Cortex of kidney (tissue), 1 donor: ENCODE data around the gene WASHC1.
"Not testable (repeated sequence)": the region's sequence is repeated elsewhere in the genome, so short reads cannot be mapped to it uniquely, and the experiment has no call there.

Experiments used
- DNase-seq: peaks from one replicate; lab custom pipeline; 2025; lab: John Stamatoyannopoulos, UW

WASHC1 gene, protein sequence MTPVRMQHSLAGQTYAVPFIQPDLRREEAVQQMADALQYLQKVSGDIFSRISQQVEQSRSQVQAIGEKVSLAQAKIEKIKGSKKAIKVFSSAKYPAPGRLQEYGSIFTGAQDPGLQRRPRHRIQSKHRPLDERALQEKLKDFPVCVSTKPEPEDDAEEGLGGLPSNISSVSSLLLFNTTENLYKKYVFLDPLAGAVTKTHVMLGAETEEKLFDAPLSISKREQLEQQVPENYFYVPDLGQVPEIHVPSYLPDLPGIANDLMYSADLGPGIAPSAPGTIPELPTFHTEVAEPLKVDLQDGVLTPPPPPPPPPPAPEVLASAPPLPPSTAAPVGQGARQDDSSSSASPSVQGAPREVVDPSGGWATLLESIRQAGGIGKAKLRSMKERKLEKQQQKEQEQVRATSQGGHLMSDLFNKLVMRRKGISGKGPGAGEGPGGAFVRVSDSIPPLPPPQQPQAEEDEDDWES

DNA sequence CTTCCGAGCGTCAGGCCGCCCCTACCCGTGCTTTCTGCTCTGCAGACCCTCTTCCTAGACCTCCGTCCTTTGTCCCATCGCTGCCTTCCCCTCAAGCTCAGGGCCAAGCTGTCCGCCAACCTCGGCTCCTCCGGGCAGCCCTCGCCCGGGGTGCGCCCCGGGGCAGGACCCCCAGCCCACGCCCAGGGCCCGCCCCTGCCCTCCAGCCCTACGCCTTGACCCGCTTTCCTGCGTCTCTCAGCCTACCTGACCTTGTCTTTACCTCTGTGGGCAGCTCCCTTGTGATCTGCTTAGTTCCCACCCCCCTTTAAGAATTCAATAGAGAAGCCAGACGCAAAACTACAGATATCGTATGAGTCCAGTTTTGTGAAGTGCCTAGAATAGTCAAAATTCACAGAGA, at the start of gene WASHC1:
WASHC1 (minus strand) TSS at position 101 of the 400 bp plus-strand sequence. CDS start 4,457 bp downstream, outside the sequence.
- DNase-seq: not testable (repeated sequence)

DNA sequence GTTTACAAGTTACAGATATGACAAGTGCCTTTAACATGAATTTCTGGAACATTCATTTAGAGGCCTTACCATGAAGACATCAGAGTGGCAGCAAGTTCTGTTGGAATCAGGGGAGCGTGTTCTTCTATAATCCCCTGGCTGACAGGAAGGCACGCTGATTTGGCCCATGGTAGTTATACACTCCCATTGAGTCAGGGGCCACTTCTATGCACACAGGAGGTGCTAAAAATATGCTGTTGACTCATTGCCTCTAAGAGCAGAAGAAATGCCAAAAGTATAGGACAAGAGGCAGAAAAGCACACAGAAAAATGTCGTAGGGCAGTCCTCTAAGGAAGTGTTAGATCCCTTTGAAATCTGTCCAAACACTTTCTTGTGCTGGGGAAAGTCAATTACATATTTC, 49.1 kb upstream of the WASHC1 start:
- not testable (repeated sequence) for DNase-seq

DNA sequence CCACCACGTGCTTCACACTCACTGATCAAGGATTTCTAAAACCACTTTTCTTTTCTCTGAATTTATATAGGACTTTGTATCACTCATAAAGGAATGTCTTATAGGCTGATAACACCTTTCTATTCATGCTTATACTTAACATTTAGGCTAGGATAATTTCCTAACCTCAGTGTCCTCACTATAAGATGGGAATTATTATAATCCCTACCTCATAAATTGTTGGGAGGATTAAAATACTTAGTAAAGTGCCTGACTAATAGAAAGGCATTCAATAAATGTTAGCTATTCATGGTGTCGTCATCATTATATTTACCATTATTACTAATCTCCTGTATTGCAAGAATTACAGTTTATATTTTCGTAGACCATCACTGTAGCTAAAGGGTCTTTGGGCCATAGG, 47.1 kb upstream of the WASHC1 start:
- not testable (repeated sequence) for DNase-seq

DNA sequence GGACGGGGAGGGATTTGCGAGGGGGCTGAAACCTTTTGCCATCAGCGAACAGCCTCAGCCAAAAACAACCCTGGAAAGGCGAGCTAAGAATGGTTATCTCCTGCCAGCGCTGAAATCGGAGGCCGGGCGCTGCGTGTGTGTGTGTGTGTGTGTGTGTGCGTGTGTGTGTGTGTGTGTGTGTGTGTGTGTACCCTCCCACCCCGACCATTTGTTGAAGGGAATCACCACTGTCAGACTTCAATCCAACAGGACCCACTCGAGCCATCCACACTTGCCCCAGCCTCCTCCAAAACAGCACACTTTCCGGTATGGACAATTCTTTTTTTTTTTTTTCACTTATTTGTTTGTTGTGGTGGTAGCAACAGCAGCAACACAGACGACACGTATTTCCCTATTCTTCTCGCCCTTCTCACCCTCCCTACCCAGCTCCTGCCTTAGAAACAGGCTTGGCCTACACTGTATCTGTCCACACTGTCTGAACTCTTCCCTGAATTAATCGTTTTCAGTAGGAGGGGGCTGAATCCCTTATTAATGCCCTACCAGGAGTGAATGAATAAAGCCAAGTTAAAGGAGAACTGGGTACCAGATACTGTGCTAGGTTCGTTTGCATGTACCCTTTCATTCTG, 44.8 kb upstream of the WASHC1 start:
- DNase-seq: not testable (repeated sequence)

DNA sequence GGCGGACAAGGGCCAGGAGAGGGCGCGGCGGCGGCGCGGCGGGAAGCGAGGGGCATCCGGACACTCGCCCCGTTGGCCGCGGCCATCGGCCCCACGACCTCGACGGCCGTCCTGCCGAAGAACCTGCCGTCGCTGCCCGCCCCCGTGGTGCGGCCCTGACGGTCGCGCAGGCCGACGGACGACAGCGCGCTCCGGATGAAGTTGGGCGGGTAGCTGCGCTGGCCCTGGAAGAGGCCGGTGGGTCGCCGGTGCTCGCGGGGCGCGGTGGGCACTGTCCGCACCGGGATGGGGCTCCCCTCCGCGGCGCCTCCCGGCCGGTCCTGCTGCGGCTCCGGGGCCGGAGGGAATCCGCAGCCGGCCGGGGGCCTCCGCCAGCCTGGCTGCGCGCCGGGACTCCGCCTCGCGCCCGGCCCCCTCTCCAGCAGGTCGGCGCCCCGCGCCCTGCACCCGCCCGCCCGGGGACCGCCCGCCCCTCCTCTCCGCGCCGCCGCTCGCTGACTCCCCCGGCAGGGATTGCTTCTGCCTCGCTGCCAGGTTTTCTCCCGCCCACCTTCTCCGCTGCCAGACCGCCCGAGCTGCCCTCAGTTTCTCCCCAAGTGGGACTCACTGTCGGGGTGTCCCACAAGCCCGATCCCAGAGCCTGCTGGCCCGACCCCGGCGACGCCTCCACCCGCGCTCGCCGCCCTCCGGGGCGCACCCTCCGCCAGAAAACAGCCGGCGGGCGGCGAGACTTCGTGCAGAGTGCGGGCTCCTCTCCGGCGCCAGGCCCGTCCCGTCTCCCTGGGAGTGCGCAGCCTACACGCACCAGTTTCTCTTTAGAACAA, 44.0 kb upstream of the WASHC1 start:
- not testable (repeated sequence) for DNase-seq

DNA sequence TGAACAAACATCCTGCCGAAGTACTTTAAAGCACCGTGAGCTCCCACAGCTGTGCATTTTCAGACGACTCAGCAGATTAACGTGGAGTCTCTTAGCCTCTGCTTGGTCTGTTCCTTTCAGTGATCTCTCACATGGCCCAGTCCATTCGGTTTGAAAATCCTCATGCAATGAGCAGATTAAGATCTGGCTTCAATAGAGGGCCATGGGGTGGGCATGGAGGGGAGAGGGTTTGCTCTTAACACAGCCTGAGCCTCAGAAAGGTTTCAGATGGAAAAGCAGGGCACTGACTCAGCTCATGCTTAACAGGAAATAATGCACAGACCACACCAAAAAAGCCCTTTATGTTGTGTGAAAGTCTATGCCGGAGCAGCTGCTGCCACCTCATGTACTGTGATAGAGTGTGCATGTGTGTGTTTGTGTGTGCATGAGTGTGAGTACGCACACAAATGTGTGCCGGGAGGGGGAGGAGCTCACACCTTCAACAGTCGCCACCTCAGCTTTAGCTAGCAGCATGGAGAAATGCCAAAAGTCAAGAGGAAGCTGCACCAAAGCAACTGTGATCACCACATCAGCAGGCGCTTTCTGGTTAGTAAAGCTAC, 33.9 kb upstream of the WASHC1 start:
- DNase-seq: not testable (repeated sequence)

DNA sequence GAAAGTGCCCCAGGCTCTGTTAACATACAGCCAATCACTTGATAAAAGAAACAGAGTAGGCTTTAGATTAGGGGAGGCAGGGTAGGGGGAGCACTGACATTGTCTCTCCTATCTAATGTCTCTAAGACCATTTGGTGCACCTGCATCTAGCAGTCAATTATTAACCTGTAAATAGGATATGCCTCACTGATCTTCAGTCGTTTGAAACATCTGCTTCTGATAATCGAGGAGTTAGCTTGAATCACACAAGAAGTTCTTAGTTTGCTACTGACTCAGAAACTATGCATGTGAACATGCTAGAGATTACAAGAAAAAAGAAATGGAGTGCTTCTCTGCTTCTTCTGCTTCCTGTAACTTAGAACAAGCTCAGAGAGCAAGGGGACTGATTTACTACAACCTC, 23.4 kb upstream of the WASHC1 start:
- not testable (repeated sequence) for DNase-seq

DNA sequence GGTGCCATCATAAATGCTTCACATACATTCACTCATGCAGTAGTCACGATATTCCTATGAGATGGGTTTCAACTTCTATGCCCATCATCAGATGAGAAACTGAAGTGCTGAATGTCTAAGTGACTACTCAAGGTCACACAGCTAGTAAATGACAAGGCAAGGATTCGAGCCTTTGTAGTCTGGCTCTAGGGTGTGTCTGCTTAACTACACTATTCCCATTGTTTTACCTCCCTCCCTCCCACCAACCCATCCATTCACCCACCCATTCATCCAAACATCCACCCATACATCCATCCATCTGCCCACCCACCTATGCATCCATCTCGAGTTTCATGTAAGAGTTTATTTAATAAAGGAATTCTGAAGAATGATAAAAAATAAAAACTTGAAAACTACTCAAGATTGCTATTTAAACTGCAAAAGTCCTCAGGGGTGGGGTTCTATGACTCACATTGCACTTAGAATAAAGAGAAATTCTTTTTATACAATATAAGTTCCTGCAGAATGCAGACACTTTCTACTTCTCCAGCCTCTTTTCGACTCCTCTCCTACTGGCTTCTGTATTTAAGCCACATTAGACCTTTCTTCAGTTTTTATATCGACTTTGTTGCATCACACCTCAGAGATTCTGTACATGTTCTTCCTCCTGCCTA, 19.1 kb upstream of the WASHC1 start:
- DNase-seq: not testable (repeated sequence)

DNA sequence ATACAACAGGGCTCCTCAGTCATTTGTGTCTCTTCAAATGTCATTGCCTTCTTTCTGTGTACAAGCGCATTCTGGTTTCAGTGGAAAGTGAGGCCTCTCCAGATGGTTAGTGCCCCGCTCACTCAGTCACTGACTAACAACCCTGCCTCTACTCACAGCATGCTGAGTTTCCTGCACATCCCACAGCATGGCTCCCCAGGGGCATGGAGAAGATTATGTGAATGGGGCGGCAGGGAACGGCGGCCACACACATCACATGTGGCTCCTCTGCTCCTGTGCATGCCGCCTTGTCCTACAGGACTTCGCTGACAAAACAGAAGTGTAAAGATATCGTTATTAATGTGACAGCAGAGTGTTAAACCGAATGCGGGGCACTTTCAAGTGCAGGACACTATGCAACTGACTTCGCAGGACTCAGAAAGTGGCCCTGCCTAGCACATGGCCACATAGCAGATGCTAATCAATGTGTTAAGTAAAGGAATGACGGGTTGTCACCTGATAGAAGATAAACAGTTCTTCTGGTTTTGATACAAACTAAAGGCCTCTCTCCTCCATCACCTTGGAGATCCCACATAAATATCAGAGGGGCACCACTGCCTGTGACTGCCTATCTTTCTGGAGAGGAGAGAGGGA, 17.5 kb upstream of the WASHC1 start:
- DNase-seq: not testable (repeated sequence)

DNA sequence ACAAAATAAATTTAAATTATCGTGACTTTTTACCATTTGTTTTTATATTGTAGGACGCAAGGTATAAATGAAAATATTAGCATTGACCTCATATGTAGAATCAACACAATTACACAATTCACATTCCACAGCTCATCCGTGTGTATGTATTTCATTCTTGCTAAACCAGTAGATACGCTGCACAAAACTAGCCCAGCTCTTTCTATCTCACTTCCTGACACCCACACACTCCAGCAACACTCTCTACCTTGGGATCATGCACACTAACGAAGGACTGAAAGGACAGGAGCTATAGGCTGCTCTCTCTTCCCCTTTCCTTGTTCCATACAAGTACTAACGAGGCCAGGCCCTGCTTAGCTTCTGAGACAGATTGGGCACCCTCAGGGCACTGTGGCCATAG, 16.9 kb upstream of the WASHC1 start:
- not testable (repeated sequence) for DNase-seq

DNA sequence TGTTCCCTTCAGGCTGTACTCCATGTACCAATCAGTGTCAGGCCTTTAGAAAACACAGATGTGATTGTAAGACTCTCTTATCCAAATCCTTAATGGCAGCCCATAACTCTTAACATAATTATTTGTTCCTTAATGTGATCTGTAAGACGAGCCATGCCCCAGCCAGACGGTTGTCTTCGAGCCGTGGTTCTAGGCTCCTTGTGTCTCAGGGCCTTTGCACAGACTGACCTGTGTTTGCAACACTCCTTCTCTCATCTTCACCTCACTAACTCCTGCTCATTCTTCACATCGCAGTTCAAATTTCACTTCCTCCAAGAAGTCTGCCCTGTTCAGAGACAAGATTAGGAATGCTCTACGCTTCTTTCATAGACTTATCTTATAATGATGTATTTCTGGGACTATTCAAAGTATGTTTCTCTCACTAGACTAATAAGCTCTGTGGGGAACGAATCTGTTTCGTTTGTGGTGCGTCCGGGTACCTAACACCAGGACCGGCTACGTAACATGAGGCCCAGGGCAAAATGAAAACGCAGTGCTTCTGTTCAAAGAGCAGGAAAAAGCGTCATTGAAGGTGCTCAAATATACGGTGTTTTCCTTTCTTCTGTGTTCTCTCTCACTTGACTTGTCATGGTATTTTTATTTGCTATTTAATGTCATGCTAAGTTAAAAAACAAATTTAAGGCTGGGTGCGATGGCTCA, 16.1 kb upstream of the WASHC1 start:
- DNase-seq: not testable (repeated sequence)

DNA sequence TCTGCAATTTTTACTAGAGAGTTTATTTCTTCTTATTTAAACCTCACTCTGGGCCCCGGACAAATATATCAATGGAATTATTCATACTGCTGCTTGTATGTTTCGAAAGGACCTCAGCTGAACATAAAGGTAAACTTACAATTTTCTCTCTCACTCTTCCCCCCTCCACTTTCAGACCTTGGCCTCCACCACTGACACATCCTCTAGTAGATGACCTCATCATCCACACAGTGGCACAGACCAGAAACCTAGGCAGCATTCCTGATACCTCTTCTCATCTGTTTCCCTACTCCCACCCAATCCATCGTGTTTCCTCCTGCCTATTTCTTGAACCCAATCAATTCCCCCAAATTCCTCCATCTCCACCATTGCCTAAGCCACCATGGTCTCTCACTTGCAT, 15.2 kb upstream of the WASHC1 start:
- not testable (repeated sequence) for DNase-seq

DNA sequence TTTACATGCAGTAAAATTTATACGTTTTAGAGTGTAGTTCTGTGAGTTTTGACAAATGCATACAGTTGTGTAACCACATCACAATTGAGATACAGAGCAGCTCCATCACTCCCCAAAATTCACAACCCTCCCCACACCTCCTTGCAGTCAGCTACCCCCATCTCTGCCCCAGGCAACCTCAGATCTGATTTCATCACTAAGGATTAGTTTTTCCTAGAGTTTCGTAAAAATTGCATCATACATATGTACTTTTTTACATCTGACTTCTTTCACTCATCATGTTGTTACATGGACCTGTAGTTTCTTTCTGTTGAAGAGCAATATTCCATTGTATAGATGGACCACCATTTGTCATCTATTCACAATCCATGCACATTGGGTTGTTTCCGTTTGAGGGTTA, 14.4 kb upstream of the WASHC1 start:
- DNase-seq: not testable (repeated sequence)

DNA sequence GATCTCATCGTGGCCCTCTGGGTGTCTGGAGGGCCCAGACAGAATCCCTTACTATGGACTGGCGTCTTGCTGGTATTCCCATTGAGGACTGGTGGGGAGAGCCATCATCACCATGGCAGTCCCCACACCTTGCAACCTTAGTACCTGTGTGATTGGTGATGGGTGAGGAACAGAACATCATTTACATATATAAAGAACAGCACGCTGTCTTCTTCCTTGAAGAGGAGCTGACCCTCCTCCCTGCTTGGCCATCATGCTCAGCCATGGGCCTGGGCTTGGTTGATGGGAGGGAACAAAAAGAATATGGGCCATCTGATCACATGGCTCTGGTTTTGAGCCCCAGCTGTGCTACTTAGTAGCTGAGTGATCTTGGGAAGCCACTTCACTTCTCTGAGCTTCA, 13.9 kb upstream of the WASHC1 start:
- not testable (repeated sequence) for DNase-seq

DNA sequence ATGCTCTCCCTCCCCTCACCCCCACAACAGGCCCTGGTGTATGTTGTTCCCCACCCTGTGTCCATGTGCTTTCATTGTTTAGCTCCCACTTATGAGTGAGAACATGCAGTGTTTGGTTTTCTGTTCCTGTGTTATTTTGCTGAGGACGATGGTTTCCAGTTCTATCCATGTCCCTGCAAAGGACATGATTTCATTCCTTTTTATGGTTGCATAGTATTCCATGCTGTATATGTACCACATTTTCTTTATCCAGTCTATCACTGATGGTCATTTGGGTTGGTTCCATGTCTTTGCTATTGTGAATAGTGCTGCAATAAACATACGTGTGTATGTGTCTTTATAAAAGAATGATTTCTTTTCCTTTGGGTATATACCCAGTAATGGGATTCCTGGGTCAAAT, 12.6 kb upstream of the WASHC1 start:
- DNase-seq: not testable (repeated sequence)

DNA sequence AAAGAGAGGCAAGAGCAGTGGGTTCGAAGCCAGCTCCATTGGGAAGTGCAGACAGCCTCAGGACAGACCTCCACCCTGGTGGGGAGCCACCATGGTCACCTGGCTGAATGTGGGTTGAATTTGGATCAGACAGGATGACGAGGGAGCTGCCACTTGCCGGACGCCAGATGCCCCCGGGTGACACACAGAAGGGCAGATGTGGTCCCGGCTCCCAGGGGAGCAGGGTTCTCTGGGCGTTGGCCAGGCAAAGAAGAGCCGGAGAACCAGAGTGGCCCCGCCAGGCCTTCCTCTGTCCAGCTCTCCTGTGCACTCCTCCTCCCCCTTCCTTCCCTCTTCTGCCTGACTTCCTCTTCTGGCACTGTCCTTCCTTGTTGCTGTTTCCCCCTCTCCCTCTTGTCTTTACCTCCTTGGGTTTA, 12.0 kb upstream of the WASHC1 start:
- DNase-seq: not testable (repeated sequence)

DNA sequence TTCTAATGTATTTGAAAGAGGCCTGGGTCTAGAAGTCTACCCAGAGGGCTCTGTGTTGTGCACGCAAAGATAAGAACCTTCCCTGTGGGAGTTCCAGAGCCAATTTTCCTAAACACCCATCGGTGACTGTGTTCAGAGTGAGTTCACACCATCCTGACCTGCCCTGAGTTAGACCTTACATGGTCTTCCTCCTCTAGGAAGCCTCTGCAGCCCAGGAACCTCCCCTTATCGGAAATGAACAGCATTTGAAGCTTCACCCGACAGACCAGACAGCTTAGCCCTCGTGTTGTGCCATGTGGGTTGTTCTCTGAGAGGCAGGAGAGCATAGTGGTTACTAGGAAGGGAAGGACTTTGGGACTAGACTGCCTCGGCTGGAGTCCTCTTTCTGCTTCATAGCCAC, 3.1 kb upstream of the WASHC1 start:
- not testable (repeated sequence) for DNase-seq

DNA sequence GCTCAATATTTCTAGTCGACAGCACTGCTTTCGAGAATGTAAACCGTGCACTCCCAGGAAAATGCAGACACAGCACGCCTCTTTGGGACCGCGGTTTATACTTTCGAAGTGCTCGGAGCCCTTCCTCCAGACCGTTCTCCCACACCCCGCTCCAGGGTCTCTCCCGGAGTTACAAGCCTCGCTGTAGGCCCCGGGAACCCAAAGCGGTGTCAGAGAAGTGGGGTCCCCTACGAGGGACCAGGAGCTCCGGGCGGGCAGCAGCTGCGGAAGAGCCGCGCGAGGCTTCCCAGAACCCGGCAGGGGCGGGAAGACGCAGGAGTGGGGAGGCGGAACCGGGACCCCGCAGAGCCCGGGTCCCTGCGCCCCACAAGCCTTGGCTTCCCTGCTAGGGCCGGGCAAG, 481 bp downstream of the WASHC1 start:
- not testable (repeated sequence) for DNase-seq

DNA sequence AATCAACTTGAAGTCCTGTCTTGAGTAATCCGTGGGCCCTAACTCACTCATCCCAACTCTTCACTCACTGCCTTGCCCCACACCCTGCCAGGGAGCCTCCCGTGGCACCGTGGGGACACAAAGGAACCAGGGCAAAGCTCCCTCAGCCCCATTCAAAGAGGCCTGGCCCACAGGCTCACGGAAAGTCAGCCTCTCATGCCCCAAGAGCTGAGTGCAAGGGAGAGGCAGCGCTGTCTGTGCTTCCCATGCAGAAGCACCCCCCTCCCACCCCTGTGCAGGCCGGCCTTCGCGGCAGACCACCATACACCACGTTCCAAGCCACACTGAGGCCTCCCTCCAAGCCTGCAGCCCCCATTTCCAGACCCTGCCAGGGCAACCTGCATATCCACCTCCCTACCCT, 7.6 kb downstream of the WASHC1 start:
- DNase-seq: not testable (repeated sequence)

DNA sequence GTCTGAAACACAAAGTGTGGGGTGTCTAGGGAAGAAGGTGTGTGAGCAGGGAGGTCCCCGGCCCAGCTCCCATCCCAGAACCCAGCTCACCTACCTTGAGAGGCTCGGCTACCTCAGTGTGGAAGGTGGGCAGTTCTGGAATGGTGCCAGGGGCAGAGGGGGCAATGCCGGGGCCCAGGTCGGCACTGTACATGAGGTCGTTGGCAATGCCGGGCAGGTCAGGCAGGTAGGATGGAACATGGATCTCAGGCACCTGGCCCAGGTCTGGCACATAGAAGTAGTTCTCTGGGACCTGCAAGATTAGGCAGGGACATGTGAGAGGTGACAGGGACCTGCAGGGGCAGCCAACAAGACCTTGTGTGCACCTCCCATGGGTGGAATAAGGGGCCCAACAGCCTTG, 12.4 kb downstream of the WASHC1 start:
- not testable (repeated sequence) for DNase-seq
